Measurements from ENCODE around the gene OPRM1. TPM values are rescaled to one million over a fixed set of nuclear protein-coding genes. Genes with fewer than 3 reads are reported as not detected.

The OPRM1 gene
- total RNA-seq, 1 experiment from 2014 or later, result not detected

DNA sequence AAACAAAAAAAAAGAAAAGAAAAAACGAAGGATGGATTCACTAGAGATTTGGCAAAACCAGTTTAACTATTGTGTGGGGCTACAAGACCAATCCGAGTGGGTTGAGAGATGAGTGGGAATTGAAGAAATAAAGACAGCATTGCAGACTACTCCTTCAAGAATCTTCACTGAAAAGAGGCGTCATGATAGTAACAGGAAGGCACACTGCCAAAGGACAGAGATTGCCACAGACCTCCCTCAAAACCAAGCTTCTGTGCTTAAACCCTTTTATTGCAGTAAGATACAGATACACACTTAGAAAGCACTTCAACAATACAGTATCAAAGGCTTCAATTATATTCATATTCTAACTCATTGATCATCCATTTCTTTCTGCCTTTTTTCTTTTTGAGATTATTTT, 213.6 kb downstream of the OPRM1 start:
- Histone ChIP-seq H2AK5ac (ENCODE audit: insufficient read length, low read length) (no peak overlapping the region), H3K4me1 (ENCODE audit: insufficient read depth, low read length) (no peaks in the 10 kb centered on the region), H3K23me2 (ENCODE audit: insufficient read length, low read depth, low read length, poor library complexity, severe bottlenecking) (no peaks in the 10 kb centered on the region), H3K4ac (ENCODE audit: low read depth, low read length) (no peak overlapping the region), H3K56ac (ENCODE audit: insufficient read length, low read depth, low read length) (no peak overlapping the region), H3K18ac (ENCODE audit: insufficient read length, low read depth, low read length) (no peak overlapping the region), H2BK120ac (ENCODE audit: low read depth, low read length, poor library complexity, severe bottlenecking) (no peak overlapping the region), H2BK5ac (ENCODE audit: insufficient read length, low read length) (no peak overlapping the region), H3K14ac (ENCODE audit: insufficient read depth, low read length) (no peak overlapping the region), H3T11ph (ENCODE audit: low read length) (no peak overlapping the region), H2BK20ac (ENCODE audit: low read depth, low read length, poor library complexity, severe bottlenecking) (no peak overlapping the region), H4K5ac (ENCODE audit: insufficient read length, low read depth, low read length) (no peak overlapping the region), H4K20me1 (ENCODE audit: control insufficient read depth, insufficient read depth, insufficient read length) (no peaks in the 10 kb centered on the region), H3K79me1 (ENCODE audit: insufficient read depth, low read depth, low read length, poor library complexity, severe bottlenecking) (no peaks in the 10 kb centered on the region), H3K9me3 (ENCODE audit: control insufficient read depth, low read depth, low read length) (no peaks in the 10 kb centered on the region), H4K8ac (replicated peaks; ENCODE audit: insufficient read length, low read depth, low read length) (no peak overlapping the region), H2AFZ (ENCODE audit: low read length) (no peak overlapping the region), H3K4me2 (ENCODE audit: insufficient read depth, insufficient read length, low read length) (no peak overlapping the region), H2BK12ac (ENCODE audit: insufficient read length, low read depth, low read length) (no peak overlapping the region), H3K23ac (ENCODE audit: insufficient read length, low read depth, low read length) (no peak overlapping the region), H4K91ac (ENCODE audit: insufficient read length, low read depth, low read length) (no peak overlapping the region), H3K9ac (ENCODE audit: extremely low read depth, insufficient read length, low read length) (no peak overlapping the region), H3K27me3 (ENCODE audit: insufficient read depth, low read length) (no peaks in the 10 kb centered on the region), H3K27ac (ENCODE audit: insufficient read length, low read depth, low read length) (no peak overlapping the region), H3K79me2 (ENCODE audit: insufficient read depth, low read length) (no peaks in the 10 kb centered on the region), H2BK15ac (ENCODE audit: low read depth, low read length) (no peak overlapping the region)
- no peaks in the 10 kb centered on the region for H3K27me3 Mint-ChIP-seq (ENCODE audit: low read depth)
- no peak for DNase-seq
- H3K9me3 Mint-ChIP-seq, result peaks cover 2 to 7% of the 10 kb centered on the region in 2 experiments; a peak in 3 of 5 replicates
- no CpG with 5 or more reads among the region's 3 CpGs for WGBS (ENCODE audit: extremely low coverage, insufficient read length, low lambda C conversion rate)
- peaks cover 0 to 6% (median 2%) of the 10 kb centered on the region in 3 experiments; a peak in 4 of 7 replicates for H3K36me3 Mint-ChIP-seq (ENCODE audit: insufficient read depth in 1 of 3, low read depth in 3 of 3)
- no peak overlapping the region for H3K27ac Mint-ChIP-seq
- TF ChIP-seq, protein P1, sequence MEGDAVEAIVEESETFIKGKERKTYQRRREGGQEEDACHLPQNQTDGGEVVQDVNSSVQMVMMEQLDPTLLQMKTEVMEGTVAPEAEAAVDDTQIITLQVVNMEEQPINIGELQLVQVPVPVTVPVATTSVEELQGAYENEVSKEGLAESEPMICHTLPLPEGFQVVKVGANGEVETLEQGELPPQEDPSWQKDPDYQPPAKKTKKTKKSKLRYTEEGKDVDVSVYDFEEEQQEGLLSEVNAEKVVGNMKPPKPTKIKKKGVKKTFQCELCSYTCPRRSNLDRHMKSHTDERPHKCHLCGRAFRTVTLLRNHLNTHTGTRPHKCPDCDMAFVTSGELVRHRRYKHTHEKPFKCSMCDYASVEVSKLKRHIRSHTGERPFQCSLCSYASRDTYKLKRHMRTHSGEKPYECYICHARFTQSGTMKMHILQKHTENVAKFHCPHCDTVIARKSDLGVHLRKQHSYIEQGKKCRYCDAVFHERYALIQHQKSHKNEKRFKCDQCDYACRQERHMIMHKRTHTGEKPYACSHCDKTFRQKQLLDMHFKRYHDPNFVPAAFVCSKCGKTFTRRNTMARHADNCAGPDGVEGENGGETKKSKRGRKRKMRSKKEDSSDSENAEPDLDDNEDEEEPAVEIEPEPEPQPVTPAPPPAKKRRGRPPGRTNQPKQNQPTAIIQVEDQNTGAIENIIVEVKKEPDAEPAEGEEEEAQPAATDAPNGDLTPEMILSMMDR (conservative IDR thresholded peaks at IDR 0.05), result no peak
- H3K4me1 Mint-ChIP-seq, result peaks cover 8 to 17% of the 10 kb centered on the region in 2 experiments
- H3K4me3 Mint-ChIP-seq, result no peak overlapping the region

Measured in H9 (cell line).